22Rv1 (cell line): ENCODE data around the gene MRPL33.

ENCODE experiments used
- H3K27ac ChIP-seq: fragments of 450-650 bp; 2 replicates; pipeline ENCODE4 v1.5.1; 2017
- ZFX ChIP-seq: fragments of 450-650 bp; IDR thresholded peaks from 2 replicates; pipeline ENCODE4 v1.6.1; 2017; ENCODE audit warnings: antibody characterized with exemption, borderline replicate concordance
- TF ChIP-seq, protein P1 (sequence below): fragments of 450-650 bp; IDR thresholded peaks from 2 replicates; pipeline ENCODE4 v1.5.1; 2017; ENCODE audit warnings: mild to moderate bottlenecking

MRPL33 gene

DNA sequence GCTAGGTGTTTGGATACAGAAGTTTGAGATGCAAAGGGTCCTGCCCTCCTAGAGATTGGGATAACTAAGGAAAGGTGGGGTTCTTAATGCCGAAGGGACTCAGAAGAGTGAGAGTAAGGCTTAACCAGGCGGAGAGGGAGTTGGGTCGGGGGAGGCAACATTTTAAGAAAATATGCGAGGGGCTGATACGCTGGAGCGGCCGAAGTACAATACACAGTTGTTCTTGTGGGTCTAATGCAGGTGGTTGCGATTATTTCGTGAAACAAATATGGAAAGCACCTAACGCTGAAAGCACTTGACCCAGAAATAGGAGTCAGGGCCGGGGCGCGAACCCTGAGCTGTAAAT, 344 bp upstream of the MRPL33 start:
- peak overlapping the region; percentile 81 for H3K27ac ChIP-seq

DNA sequence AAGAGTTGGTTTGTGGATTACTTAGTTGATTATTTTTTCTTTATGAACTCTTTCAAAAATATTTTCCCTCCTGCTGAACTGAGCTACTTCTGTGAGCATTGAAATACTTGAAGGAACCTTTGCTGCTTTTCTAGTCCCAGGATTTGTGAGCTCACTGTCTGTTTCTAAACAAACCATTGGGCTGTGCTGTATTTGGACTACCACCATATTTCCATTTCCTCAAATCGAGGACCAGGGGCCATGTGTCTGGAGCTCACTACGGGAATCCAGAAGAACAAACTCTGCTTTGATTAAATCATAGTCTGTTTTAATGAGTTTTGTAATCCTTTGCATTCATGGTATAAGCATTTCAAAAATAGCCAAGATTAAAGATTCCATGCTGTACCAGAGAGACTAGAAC, 1.3 kb downstream of the MRPL33 start:
- TF ChIP-seq ZFX = no peak
- TF ChIP-seq, protein P1, sequence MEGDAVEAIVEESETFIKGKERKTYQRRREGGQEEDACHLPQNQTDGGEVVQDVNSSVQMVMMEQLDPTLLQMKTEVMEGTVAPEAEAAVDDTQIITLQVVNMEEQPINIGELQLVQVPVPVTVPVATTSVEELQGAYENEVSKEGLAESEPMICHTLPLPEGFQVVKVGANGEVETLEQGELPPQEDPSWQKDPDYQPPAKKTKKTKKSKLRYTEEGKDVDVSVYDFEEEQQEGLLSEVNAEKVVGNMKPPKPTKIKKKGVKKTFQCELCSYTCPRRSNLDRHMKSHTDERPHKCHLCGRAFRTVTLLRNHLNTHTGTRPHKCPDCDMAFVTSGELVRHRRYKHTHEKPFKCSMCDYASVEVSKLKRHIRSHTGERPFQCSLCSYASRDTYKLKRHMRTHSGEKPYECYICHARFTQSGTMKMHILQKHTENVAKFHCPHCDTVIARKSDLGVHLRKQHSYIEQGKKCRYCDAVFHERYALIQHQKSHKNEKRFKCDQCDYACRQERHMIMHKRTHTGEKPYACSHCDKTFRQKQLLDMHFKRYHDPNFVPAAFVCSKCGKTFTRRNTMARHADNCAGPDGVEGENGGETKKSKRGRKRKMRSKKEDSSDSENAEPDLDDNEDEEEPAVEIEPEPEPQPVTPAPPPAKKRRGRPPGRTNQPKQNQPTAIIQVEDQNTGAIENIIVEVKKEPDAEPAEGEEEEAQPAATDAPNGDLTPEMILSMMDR = no peak
- H3K27ac ChIP-seq = no peak overlapping the region

More for the DNA sequence above, 344 bp upstream of the MRPL33 start:
- TF ChIP-seq, protein P1 = no peak
- no peak for TF ChIP-seq ZFX

DNA sequence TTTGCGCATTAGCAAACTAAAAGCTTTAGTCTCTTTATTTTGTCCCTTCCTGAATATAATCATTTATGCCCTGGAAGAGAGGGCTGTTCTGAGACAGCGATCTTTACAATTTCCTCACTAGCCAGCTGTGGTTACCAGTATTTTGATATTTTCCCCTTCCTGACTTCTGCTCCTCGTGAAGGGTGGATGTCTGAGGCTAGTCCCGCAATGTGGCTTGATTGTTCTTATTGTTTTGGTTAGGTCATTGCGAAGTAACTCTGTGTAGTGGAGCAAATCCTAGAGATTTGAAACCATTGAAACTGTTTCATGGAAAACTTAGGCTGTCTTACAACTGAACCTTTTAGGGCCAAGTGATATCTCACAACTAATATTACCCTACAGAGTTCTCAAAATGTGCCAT, 2.4 kb downstream of the MRPL33 start:
- no peak for TF ChIP-seq ZFX
- TF ChIP-seq, protein P1 = no peak
- no peak overlapping the region for H3K27ac ChIP-seq

DNA sequence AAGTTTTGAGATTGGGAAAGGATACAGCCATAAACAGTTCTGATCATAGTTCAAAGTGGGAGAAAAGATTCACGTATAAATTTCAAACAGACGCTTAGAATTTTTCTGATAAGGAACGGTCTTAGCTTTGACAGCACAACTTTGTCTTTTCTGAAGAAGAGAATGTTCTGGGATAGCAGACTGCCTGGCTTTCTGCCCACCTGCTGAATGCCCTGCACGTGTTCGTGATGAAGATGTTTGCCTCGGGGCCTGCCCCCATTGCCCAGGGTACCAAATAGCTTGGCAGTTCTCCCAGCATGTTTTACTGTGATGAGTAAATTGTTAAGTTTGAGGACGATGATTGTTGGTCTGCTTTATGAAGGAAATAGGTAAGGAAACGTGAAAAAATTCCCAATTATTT, 4.6 kb downstream of the MRPL33 start:
- no peak for TF ChIP-seq ZFX
- TF ChIP-seq, protein P1 = no peak
- no peak overlapping the region for H3K27ac ChIP-seq

DNA sequence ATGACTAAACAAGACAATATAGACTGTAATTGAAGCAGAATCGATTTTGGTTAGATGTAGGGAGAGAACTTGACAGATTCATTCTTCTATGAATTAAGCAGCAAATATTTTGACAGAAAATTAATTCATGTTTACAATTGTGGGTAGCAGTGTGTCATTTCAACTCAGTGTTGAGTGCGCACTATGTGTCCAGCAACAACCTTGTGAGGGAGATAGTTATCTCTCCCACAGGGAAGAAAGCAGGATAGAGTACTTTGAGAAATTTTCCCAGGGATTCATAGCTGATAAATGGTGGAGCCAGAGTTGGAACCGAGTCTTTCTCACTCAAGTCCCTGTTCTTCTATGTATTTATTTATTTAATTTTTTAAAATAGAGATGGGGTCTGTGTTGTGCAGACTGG, 5.2 kb downstream of the MRPL33 start:
- TF ChIP-seq, protein P1 = no peak
- no peak for TF ChIP-seq ZFX
- no peak overlapping the region for H3K27ac ChIP-seq

DNA sequence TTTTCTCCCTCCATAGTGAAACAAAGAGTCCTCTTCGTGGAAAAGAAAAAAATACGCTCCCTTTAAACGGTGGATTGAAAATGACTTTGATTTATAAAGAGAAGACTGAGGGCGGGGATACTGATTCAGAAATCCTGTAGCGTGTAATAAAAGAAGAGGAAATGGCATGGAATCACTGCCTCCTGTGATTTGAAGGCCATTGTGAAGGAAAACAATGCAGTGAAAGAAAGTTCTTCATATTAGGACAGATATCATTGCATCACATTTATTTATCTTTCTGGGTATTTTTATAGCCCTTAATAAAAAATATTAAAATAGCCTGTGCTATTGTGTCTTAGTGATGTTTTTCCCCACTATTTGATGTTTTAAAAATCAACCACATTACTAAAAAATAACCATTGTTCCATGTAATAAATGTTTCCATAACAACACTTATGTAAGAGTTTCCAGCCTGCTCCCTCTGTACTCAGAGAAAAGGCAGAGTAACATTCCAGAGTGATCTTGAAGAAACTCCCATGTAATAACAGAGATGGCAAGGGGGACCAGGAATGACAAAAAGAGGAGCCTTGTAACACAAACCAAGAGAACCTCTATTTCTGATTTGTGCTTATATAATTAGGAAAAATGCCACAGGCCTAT, 8.0 kb downstream of the MRPL33 start:
- TF ChIP-seq ZFX = no peak
- TF ChIP-seq, protein P1 = no peak
- H3K27ac ChIP-seq = no peak overlapping the region

DNA sequence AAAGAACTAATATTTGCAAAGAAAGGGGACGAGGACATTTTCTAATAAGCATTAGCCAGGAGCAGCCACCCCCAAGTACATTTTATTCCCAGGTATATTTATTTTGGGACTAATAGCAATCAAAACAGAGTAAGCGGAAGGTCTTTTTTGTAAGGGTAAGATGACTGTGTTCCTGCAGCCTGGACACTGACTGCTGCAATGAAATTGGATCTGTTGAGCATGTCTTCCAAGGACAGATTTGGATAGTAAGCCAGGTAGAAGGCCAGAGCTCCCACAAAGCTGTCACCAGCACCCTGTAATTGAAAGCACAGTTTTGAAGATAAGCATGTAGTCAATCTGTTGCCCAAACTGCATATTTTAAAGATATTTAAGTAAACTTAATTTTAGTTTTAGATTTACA, 10.0 kb downstream of the MRPL33 start:
- H3K27ac ChIP-seq = no peak overlapping the region

More for the DNA sequence above, 10.0 kb downstream of the MRPL33 start:
- TF ChIP-seq, protein P1 = no peak
- no peak for TF ChIP-seq ZFX
